HG02973 (cell line): ENCODE data around the gene TPBGL.

Experiments
- ATAC-seq: cut with Tn5 transposase; IDR thresholded peaks from one replicate; pipeline ENCODE4 v1.9.1; 2021; ENCODE audit warnings: moderate library complexity; ENCODE audit not compliant: unreplicated experiment

Gene TPBGL

DNA sequence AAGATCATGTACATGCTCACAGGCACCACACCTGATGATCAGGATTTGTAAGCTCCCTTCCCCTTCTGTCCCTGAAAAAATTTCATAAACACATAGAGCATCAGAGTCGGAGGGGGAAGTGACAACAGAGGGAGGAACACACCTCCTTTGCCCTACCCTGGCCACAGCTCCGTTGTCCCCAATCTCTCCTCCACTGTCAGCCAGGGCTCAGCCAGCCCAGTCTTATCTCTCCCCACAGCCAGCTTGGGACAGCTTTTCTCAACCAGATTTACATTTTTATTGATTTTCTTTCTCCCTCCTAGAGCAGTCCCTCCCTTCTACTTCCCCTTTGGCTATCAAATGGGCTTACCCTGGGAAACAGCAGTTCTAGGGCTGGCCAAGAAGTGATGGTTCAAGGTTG, 32.1 kb upstream of the TPBGL start:
- ATAC-seq, result no peak

DNA sequence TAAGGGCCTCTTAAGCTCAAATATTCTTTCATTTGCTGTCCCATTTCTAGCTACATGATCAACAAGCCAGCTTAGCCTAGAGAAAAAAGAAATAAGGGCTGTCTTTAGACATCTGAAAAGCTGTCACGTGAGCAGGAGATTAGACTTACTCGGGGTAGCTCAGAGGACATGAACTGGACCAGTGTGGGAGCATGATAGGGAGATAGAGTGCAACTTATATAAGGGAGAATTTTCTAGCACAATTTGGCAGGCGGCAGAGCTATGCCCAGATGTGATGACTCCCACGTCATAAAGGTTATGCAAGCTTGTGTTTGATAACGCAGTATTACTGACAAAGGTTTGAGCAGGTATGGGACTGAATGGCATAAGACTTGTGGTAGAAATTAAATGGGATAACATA, 28.2 kb upstream of the TPBGL start:
- ATAC-seq, result no peak

DNA sequence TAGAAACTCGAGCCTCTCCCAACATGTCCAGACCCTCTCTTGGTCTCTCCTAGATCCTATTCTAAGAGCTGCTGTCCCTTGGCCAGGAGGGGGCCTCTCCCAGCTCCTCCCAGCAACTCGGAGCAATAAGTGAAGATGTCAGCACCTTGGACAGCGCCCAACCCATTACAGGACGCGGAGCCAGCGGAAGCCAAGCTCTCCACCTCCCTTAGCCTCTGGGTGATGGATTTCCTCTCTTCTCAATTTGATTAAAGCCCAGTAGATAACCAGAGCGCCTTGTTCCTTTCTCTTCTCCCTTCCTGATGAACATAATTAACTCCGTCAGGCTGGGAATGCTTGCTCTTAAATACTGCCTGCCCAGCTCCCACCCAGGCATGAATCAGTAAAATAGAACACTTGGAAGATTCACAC, 26.2 kb upstream of the TPBGL start:
- no peak for ATAC-seq

DNA sequence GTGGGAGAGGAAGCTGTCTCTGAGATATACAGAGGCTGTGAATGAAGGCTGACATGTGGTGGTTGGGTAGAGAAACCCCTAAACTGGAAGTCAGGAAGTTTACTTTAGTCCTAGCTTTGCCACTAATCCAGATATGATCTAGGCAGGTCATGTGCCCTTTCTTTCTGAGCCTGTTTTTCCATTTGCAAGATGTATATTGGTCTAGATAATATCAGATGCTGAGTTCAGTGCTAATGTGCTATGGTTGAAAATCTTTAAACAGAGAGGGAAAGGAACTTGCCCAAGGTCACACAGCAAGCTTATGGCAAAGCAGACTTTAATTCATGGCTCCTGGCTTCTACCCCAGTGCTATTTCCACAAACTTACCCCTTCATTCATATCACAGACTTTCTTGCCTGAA, 25.7 kb upstream of the TPBGL start:
- no peak for ATAC-seq

DNA sequence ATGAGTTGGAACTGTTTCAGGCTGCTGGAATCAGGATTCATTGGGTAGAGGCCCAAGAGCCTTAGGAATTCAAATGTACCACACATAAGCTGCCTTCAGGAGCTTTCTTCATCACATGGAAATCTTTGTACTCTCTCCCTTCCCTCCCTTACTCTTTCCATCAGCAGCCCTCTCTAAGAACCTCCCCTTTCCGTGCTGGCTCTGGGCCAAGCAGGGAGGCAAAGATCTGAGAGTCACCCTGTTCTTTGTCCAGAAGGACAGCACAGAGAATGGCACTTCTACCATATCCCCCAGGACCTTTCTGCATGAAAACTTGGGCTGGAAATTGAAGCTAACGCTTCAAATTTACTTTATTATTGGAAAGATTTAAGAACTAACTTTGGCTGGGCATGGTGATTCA, 20.7 kb upstream of the TPBGL start:
- no peak for ATAC-seq

DNA sequence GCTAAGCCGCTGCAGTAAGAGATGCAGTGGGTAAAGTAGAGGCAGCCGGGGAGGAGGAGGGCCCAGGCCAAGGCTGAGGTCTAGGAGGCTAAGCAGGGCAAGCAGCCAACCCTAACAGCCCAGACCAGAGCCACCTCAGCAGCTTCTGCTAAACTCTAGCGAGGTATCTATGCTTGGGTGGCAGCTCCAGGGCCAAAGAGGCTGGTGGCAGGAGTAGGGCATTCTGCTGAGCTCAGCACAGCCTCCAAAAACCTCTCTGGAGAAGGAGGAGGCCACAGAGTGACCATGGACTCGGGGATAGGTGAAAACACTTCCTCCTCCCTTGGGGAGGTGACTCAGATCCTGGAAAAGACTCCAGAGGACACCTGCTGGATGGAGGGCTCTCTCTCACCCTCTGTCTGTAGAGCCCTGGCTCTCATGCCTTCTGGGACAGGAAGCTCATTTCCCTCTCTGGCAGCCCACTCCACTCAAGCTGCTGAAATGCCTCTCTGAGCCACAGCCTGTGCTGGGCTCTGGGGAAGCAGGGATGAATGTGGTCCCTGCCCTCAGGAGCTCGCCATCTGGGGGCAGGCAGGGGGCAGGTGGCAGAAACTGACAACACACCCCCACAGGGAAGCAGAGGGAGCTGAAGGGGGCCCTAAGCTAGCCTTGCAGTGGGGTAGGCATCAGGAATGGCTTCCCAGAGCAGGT, 16.5 kb upstream of the TPBGL start:
- no peak for ATAC-seq

DNA sequence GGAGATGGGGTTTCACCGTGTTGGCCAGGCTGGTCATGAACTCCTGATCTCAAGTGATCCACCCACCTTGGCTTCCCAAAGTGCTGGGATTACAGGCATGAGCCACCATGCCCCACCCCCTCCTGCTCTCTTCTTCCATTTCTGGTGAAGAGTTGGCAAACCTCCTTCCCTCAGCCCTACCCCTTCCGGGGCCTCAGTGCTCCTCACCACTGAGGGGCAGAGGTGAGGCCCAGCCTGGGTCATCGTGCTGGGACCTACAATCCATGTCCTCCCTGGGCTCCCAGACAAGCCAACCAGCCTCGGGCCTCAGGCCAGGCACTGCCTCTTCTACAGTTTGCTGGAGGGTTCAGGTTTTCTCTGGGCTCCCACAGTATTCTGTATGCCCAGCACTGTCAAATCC, 14.8 kb upstream of the TPBGL start:
- no peak for ATAC-seq

DNA sequence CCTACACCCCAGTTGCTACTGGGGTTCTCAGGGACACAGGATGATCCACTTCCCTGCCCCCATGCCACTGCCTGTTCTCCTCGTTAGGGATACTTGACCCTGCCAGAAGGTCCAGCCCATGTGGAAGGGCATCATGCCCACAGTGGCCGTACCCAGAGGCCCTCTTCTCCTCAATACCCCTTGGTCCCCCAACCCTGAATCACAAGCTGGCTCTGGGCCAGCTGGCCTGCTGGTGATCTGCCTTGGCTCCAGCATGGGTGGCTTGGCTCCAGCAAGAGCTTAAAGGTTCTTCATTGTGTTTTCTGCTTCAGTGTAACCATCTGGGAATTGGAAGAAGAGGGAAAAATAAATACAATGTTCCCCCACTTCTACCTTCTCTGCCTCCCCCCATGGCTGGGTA, 11.1 kb upstream of the TPBGL start:
- no peak for ATAC-seq

DNA sequence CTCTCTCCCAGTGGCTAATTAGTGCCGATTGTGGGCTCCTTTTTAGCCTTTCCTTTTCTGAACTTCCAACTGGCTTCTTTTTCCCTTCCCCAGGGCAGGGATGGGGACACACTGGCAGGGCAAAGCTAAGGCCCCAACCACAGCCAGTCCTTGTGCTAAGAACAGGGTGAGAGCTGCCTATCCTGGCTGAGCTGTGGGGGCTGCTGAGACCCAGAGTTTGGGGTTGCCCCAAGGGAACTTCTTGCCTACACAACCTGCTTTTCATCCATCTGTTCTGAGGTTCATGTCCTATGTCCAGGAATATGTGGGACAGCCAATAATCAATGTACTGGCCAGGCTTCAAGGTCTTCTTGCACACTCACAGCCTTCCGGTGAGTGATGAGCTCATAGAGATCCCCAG, 10.0 kb upstream of the TPBGL start:
- ATAC-seq, result no peak

DNA sequence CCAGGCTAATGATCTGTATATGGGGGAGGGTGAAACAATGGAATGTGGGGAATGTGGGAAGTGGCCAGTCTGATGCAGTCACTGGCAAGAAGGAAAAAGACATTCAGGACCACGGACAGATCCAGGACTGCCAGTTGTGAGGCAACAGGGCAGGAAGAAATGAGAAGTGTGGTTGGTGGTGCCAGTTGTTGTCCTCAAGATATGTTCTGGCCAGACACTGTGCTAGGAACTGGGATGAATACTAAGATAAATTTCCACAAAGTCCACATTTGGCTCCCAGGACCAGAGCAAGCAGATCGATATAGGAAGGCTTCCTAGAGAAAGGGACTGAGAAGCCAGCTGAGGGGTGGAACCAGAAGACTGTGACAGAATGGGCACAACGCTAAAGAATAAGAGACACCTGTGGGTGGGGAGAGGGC, 6.8 kb upstream of the TPBGL start:
- ATAC-seq, result no peak

DNA sequence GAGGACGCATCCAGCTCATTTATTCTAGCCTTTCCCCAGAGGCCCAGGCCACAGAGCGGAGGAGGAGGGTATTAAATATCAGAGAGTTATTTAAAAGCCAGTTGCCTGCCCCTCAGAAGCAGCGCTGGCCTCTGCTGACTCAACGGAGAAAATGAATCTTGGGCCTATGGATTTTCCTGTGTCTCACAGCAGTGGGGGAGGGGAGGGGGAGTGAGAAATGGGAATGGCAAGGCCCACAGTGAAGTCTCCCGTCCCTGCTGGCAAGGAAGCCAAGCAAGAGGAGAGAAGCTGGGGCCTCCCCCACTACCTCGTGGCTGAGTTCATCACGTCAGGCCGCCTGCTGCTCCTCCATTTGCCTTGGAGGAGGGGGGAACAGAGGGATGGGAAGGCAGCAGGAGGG, 4.5 kb upstream of the TPBGL start:
- no peak for ATAC-seq

DNA sequence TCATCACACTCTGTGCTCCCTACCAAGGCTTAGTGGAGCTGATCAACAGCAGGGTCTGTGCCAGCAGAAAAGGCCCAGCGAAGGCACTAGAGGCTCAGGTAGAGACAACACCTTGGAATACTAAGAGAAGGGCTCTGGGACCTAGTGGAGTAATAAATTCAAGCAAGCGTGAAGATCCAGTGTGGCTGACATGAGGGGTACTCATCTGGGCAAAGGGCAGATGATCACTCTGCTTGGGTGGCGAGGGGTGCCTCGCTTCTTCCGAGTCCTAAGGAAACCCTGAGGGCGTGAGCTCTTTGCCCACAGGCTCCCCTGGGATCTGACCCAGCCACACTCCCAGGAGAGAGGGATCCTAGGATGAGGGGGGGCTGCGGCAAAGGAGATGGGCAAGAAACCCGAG, 3.5 kb upstream of the TPBGL start:
- ATAC-seq, result no peak

DNA sequence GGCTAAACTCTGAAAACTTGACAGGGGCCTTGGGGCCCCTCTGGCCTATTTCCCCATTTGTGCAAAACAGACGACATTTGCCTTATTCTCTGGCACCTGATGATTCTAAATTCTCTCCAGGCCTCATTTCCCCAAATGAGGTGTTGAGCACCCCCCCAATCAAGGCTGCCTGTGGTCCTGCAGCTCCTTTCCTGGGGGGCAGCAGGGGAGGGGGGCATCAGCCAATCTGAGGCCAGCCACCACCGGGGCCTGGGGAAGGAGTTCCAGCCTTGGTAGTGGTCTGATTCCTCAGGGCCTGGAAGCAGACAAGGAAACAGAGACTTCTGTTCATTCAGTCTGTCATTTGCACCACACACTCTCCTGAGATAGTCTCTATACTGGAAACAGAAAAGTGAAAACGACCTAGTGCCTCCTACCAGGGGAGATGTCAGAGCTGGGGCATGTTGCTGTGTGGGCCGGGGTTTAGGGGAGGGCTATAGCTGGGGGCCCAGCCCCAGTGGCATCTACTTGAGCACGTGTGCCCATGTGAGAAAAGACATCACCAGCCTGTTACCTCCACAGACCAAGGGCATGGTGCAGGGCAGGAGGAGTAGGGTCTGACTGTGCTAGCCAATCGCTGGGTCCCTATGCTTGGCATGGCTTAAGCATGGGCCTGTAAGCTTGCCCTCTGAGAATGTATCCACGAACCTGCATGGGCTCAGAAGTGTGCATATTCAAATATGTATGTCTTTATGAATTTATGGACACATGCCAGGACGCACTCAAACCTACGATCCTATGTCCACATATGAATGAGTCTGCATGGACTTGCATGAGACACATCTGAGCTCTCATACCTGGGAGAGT, 1.8 kb upstream of the TPBGL start:
- no peak for ATAC-seq

DNA sequence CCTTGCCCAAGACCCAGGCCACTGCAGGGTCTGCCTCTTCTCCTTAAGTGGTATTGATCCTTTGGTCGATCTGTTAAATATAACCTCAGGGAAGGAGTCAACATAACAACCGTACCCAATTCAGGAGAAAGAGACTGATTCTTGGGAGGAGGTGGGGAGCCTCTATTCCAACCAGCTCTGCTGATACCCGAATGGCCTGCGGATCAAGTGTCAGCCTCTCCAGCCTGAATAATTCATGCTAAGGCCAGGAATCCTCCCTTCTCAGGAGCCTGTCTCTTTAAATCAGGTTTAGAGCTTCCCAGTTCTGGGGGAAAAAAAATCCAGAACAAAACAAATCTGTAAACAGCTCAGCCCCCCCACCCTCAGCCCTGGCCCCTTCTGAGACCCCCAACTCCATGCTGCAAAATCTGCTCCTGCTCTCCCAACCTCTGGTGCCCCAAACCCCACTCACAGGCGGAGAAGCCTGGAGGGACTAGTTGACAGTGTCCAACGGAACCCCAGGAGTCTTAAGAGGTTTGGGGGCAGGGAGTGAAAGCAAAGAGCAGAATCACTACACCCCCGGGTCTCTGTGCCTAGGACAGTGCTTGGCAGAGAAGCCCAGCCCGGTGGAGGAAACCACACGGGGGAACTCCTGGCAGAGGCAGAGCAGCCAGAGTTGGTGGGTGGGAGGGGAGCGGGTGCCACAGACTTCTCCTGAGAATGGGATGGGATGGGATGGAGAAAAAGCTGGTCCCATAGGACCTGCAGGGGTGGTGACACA, 863 bp upstream of the TPBGL start:
- no peak for ATAC-seq

DNA sequence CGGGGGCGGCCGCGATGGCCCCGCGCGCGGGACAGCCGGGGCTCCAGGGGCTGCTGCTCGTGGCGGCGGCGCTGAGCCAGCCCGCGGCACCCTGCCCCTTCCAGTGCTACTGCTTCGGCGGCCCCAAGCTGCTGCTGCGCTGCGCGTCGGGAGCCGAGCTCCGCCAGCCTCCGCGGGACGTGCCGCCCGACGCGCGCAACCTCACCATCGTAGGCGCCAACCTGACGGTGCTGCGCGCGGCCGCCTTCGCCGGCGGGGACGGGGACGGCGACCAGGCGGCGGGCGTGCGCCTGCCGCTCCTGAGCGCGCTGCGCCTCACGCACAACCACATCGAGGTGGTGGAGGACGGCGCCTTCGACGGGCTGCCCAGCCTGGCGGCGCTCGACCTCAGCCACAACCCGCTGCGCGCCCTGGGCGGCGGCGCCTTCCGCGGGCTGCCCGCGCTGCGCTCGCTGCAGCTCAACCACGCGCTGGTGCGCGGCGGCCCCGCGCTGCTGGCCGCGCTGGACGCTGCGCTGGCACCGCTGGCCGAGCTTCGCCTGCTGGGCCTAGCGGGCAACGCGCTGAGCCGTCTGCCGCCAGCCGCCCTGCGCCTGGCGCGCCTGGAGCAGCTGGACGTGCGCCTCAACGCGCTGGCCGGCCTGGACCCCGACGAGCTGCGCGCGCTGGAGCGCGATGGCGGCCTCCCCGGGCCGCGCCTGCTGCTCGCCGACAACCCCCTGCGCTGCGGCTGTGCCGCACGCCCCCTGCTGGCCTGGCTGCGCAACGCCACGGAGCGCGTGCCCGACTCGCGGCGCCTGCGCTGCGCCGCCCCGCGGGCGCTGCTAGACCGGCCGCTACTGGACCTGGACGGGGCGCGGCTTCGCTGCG, 697 bp downstream of the TPBGL start:
- ATAC-seq, result peak; percentile 86

DNA sequence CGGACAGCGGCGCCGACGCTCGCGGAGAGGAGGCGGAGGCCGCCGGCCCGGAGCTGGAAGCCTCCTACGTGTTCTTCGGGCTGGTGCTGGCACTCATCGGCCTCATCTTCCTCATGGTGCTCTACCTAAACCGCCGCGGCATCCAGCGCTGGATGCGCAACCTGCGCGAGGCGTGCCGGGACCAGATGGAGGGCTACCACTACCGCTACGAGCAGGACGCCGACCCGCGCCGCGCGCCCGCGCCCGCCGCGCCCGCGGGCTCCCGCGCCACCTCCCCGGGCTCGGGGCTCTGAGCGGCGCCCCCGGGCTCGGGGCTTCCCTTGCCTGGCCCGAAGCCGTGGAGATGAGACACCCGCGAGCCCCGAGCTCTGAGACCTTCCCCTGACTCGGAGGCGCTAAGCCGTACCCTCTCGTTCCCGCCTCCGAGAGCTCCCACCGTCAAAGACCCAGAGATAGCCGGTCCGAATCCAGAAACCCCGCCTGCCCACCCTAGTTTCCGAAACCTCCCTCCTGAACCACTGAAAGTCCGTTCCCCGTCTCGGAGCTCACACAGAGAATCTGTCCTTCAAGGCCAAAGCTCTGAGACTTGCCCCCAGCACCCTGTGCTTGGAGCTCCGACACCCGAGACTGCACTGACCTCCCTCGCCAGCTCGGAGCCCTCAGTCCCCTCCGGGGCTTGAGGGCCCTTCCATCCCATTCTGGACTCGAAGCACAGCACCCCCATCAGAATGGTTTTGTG, 1.5 kb downstream of the TPBGL start:
- ATAC-seq, result no peak

DNA sequence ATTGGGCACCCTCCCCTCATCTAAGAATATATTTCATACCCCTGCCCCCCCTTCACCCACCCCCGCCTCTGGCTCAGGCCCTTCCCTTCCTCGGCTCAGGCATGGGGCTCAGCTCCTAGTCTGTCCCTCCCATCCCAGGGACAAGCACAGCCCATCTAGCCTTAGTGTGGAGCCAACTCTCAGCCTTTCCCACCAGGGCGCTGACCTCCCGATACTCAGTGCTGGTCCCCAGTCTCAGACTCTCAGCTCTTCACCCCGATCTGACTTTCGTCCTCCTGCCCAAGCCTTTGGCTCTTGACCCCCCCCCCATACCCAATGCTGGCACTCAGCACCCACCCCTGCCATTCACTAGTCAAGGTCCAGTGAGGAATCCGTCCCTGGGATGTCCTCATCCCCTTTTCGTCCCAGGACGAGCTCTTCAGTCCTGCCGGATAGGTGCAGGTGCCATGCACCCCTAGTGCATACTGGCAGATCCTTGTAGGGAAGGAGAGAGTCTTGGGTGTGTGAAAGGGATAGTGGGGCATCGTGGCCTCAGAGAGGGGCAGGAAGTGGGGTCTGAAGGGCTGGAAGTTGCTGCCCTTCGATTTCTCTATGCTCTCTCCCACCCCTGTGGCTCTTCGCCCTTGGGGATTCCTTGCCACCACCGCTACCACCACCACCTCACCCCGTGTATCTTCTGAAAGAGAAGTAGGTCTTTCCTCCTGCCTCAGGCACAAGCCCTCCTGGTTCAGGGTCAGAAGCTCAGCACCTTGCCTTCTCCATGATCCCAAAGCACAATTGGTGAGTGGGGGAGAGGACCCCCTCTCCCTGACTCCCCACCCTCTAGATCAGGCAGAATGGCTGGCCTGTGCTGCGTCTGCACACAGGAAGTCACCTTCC, 2.4 kb downstream of the TPBGL start:
- no peak for ATAC-seq

DNA sequence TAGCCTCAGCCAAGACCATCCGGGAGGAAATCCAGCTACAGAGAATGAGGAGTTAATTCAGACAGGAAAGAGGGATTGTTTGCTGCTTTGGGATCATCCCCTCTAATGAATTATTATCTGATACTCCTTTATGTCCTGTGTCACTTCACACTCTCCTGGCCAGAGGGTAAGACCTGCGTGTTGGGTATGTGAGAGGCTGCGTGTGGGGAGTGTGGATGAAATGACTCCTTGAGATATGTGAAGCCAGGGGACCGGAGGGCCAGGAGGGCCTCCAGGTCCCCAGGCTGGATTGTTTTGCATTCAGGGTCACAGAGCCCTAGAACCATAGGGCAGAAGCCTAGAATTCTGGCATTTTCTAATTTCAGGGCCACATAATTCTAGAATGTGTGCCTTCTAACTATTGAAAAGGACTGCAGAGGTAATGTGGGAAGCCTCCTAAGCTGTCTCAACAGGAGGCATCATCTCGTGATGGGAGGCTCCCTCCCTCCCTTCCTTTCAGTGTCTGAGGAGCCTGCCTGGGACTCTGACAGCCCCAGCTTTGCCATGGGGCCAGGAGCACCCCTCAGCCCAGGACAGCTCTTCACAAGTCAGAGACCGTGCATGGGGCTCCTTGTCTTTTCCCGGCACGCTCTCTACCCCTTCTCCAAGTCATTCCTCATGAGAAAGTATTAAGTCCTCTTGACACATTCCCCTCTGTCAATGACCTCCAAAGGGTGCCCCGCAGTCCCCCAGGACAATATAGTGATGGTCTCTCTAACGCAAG, 3.7 kb downstream of the TPBGL start:
- ATAC-seq, result no peak
